ENCODE measurements around the gene APMAP. TPM values are rescaled to one million over a fixed set of nuclear protein-coding genes. Genes with fewer than 3 reads are reported as not detected.
"Not testable (repeated sequence)": the region's sequence is repeated elsewhere in the genome, so short reads cannot be mapped to it uniquely, and the experiment has no call there.

The APMAP gene
- total RNA-seq, 1 donor from 2014 or later = 180 TPM

DNA sequence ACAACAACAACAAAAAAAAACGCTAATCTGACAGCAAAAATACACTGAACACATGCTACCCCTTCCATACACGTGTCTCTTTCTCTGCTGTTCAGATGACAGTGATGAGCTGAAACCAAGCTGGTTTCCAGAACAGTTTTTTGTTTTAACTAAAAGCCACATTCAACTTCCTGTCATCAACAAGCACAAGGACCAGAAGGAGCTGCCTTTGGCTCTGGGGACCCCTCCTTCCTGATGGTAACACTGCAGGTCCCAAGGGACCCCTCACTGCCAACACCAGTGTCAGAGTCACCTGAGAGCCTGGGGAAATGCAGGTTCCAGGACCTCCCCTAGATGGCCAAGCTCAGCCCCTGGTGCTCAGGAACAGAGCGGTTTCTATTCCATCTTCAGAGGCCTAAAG lies 37.5 kb downstream of the APMAP start:
- DNase-seq (ENCODE audit: low spot score) (no peak), ATAC-seq (no peak)

DNA sequence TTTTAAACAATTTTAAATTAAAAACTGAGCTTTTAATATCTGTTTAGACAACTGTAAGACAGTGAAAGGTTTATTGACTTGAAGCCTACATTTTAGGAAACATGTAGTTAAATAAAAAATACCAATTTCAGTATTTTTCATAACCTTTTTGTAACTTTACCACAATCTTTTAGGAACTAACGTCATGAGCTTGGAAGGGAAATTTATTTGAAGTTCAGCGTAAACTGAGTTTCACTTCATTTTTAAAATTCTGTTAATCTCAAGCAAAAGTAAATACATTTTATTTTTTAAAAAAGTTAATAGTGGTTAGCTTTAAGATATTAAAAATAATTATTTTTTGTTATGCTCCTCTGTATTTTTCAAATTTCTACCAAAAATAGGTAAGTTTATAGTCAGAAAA lies 38.0 kb downstream of the APMAP start:
- ATAC-seq = no peak
- no peak for DNase-seq (ENCODE audit: low spot score)

DNA sequence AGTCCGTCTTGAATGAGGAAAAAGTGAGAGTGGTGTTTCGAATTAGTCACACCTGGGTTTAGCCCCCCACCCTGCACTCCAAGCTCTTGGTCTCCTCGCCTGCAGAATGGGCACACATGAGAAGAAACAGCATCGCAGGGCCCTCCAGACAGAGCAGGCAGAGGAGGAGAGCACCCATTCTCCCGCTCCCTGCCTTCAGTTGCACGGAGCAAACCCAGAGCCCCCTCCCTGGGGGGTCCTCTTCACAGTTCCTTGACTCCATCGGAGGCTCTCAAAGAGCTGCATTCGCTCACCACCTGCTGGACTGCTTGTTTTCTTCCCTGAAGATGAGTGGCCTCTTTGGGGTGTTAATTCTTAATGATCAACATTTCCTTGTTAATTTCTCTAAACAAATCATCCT lies 38.4 kb downstream of the APMAP start:
- DNase-seq (ENCODE audit: low spot score) (no peak), ATAC-seq (no peak)

DNA sequence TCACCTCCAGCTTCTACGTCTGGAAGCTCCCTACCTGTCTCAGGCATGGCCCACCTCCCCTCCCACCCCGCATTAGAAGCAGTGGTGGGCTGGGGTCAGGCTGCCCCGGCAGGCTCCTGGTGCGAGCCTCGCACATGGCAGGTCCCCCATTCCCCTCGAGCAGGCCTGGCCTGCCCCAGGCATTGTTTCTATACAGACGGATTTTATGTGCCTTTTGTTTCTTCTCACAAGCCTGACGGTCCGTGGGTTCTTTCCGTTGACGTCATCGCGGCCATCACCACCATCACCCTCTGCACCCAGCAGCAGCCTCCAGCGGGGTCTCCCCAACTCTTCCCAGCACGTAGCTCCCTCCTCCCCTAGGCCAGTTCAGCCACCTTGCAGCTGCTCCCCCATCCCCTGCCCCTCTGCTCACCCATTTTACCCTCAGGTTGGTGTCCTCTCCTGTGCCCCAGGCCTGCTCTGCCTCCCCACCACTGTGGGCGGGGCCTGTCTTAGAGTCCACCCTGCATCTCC lies 38.9 kb downstream of the APMAP start:
- DNase-seq (ENCODE audit: low spot score) = peak; percentile 48

DNA sequence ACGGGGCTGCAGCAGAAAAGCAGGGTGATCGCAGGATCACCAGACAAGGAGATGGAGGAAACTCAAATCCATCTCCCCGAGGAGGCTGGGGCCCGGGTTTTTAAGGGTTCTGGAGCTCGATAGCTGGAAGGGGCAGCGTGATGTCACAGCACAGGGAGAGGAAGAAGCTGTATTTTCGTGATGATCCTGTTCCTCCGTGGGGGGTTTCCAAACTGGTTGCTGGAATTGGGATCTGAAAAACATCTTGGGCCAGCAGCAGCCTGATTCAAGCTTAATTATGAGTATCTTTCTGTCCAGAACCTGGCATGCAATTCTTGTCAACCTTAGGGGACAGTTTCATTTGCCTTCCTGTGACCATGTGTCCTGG lies 39.4 kb downstream of the APMAP start:
- DNase-seq (ENCODE audit: low spot score) (no peak), ATAC-seq (no peak)

More for the DNA sequence above, 38.9 kb downstream of the APMAP start:
- no peak for ATAC-seq

DNA sequence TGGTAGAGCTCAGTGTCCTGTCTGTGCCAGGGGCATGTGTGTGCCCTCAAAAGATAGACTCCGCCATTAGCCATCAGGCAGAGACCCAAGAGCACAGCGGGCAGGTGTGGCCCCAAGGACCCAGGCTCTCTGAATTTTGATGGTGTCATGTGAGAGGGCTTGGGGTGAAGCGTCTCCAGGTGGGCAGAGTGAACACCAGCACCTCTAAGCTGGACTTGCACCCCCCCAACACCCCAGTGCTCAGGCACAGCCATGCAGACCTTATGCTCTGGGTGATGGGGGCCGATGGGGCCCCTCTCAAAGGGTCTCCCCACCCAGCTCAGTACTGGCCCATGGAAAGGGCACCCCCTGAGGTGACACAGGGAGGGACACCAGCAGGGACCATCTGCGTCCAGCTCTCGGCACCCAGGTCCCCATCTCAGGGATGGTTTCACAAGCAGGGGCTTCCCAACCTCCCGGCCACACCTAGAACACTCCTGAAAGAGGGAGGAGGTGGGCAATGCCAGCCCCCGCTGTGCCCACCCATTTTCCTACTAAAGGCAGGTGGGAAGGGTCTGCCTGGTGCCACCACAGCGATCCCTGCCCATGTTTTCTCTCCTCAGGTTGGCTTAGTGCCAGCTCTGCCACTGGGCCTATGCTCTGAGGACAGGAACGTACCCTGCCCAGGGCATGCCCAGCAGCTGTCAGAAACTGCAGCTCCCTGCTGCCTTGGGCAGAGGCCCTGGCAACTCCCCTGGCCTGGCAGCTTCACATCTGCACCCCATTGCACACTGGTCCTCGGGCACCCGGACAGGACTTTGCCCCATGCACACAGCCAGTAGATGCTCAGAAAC lies 40.0 kb downstream of the APMAP start:
- ATAC-seq = peak; percentile 79

DNA sequence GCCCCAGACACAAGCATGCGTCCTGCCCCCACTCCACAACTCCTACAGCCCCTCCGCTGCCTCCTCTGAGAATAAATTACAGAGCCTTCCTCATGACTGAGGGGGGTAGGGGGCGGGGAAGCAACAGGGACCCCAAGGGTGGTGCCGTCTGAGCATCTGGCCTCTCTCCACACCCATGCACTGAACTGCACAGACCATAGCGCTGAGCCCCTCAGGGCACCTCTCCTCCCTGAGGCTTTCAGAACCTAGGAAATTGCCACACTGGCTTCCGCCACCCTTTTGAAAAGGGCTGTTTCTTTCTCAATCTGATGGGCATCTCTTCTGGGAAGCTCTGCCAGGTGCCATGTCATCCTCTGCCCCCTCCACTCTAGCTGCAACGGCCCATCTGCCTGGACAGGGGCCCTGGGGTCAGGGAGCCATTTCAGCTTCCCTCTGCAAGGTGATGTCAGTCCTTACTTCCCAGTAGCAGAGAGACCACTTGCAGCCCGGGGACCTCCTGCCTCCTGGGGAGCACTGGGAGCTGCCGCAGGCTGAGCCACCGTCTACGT lies 40.9 kb downstream of the APMAP start:
- DNase-seq (ENCODE audit: low spot score) (peak; percentile 78), ATAC-seq (peak; percentile 52)

More for the DNA sequence above, 40.0 kb downstream of the APMAP start:
- peak; percentile 90 for DNase-seq (ENCODE audit: low spot score)

DNA sequence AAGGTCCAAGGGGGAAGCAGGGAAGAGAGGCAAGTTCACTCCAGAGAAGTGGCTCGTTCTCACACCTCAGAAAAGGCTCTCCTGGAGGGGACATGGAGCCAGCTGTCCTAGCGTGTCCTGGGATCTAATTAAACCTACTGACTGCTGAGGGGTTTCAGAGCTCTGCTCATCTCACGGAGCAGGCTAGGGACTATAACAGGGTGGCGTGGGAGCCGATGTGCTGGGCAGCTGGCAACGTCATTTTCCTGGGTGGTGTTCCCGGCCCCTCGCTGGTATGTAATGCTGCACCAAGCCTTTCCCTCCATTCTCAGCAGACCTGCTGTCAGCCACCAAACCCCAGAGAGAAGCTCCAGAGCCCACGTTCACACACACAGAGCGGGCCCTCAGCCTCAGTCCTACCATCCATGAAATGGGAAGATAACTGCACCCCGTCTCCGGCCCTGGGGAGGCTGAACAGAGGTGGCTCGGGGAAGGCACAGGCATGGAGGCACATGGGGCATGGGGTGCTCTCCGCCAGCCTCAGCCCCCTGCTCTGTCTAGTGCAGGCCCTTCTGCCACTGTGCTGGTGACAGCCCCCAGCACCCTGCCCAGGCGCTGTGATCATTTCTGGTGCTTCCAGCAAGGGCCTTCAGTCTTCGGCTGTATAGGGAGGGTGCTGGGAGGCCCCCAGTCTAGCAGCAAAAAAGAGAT lies 41.6 kb downstream of the APMAP start:
- no peak for ATAC-seq
- DNase-seq (ENCODE audit: low spot score) = peak; percentile 46

DNA sequence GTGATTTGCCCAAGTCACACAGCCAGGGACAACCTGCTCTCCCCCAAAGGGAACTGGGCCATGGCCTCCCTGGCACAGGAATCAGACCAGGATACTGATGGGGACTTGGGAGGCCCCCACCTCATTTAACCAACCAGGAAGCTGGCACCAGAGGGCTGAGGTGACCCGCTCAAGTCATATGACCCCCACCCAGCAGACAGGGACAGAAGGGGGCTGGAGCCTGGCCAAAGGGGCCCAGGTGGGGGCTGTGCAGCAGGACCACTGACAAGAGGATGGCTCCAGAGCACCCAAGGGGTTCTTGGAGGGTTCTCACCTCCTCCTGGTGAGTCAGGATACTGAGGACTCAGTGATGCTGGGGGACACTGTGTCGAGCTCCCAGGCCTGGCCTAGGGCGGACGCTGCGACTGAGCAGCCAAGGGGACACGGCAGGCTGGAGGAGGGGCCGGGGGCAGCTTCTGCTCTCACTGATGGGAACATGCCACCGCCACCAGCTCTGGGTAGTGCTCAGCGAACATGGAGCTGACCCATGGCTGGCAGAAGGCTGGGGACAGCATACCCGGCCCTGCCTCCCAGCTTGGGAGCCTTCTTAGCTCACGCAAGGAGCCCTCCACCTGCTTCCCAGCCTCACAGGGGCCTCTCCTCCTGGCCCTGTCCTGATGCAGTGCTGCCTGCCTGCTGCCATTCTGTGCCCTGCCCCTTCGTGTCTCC lies 42.3 kb downstream of the APMAP start:
- peak; percentile 47 for DNase-seq (ENCODE audit: low spot score)

DNA sequence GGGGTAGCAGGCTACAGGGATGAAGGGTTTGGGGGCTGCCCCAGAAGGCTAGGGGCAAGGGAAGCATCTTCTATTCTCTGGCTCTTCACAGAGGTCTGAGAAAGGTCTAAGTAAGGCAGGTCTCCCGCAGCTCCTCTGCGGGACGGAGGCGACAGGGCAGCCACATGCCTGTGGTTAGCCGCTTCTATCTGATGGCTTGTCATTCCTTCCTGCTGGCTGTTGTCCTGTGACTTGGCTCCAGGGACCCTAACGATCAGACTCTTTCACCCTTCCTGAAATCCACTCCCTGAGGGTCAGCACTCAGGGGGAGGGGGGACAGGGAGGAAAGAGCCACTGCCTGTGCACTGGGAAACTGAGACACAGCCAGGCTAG lies 42.8 kb downstream of the APMAP start:
- ATAC-seq = no peak

More for the DNA sequence above, 42.3 kb downstream of the APMAP start:
- no peak for ATAC-seq

DNA sequence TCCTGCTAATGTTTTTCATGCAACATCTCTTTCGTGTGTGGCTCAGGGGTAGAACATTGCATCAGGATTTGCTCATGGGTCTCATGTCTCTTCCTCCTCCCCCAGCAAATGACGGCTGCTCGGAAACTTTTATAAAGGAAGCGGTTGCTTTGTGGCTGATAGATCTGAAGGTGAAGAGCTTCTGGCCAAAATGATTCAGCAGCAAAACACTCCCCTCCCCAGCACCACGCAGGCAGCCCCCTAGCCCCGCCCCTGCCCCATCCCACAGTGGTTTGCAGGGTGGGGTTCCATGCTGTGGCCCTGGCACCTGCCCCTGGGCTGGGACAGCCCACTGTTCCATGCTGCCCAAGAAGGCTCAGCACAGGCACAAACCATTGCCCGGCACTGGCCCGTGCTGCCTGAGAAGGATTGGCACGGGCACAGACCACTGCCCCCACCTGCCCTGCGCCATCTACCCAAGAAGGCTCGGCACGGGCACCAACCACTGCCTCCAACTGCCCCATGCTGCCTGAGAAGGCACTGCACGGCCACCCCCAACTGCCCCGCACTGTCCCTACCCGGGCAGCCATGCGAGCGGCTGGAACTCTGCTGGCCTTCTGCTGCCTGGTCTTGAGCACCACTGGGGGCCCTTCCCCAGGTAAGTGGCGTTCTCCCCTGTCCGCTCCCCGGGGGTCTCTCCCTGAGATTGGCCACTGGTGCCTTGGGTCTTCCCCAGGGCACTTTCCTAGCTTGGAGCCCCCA lies 43.4 kb downstream of the APMAP start, which contains the start of gene CST7:
Gene CST7 (plus strand): TSS at position 331 of the 741 bp plus-strand sequence. CDS start 237 bp downstream, at position 568.
- DNase-seq (ENCODE audit: low spot score) = peak; percentile 50

More for the DNA sequence above, 42.8 kb downstream of the APMAP start:
- peak; percentile 43 for DNase-seq (ENCODE audit: low spot score)

DNA sequence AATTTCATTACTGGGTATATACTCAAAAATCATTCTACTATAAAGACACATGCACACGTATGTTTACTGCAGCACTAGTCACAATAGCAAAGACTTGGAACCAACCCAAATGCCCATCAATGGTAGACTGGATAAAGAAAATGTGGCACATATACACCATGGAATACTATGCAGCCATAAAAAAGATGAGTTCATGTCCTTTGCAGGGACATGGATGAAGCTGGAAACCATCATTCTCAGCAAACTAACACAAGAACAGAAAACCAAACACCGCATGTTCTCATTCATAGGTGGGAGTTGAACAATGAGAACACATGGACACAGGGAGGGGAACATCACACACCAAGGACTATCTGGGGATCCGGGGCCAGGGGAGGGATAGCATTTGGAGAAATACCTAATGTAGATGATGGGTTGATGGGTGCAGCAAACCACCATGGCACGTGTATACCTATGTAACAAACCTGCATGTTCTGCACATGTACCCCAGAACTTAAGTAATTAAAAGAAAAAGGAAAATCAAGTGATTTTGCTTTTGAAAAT lies 44.1 kb downstream of the APMAP start:
- ATAC-seq; DNase-seq (ENCODE audit: low spot score): not testable (repeated sequence)

More for the DNA sequence above, 43.4 kb downstream of the APMAP start, which contains the start of gene CST7:
- ATAC-seq = no peak

DNA sequence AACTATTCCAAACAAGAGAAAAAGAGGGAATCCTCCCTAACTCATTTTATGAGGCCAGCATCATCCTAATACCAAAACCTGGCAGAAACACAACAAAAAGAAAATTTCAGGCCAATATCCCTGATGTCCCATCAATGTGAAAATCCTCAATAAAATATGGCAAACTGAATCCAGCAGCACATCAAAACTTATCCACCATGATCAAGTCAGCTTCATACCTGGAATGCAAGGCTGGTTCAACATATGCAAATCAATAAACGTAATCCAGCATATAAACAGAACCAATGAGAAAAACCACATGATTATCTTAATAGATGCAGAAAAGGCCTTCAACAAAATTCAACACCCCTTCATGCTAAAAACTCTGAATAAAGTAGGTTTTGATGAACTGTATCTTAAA lies 46.2 kb downstream of the APMAP start:
- not testable (repeated sequence) for ATAC-seq; DNase-seq (ENCODE audit: low spot score)

DNA sequence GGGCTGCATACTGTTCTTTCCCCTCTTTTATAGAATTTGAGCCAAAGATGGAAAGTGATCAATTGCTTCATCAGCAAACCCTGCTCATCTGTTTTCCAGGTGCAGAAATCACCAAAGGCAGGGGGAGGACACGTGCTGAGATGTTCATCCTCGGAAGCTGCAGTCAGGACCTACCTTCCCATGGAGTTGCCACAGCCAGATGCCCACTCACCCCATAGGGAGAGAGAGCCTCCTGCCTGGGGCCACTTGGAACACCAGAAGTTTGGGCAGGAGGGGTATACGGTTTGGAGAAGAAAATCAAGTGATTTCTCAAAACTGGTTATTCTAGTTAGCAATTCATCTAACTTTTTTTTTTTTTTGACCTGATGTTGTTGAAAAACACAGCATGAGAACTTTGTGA lies 48.8 kb downstream of the APMAP start:
- ATAC-seq (no peak), DNase-seq (ENCODE audit: low spot score) (no peak)

DNA sequence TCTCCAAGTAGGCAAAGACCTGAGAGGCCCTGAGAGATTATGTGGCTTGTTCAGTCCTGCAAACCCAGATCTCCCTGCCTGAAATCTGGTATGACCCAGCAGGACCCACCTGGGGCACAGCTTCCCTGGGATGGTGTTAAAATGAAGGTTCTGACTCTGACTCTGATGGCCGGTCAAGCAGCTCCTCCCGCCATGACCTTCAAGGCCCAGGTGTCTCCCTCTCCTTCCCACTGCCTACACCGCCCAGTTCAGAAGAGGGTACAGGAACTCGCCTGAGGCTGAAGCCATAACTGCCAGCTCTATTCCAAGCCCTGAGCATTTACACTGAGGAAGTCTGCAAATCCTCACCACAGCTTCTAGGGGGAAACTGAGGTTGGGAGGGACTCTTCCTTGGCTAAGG lies 49.4 kb downstream of the APMAP start:
- DNase-seq (ENCODE audit: low spot score) (no peak), ATAC-seq (no peak)

DNA sequence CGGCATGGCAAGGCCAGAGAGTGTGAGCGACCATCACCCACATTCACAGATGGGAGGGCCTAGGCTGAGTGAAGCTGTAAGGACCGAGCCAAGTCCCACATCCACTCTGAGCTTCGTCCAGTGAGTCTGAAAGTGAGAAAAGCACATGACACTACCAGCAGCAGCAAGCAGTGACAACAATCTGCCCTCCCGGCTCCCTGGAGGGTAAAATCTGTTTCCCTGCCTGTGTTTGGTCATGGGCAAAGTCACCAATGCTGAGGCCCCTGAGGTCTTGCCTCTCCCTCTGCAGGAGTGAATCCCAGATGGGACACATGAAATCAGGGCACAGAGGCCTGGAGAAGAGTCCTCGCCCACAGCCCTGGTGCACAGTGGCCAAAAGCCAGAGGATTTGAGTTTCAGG lies 49.9 kb downstream of the APMAP start:
- ATAC-seq = no peak
- DNase-seq (ENCODE audit: low spot score) = no peak

DNA sequence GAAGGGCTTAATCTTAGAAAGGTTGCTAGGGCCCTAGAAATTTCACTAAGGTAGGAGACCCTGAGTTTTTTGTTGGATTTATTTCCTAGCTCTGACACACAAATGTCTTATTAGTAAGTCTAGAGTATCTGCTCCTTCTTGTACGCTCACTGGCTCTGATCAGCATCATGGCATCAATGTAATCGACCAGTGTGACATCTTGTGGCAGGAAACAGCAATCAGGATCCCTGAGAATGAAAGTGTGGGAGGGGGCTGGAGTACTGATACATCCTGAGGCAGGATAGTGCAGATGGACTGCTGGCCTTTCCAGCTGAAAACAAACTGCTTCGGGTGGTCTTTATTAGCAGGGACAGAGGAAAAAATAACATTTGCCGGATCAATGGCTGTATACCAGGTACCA lies 53.5 kb downstream of the APMAP start:
- ATAC-seq (no peak), DNase-seq (ENCODE audit: low spot score) (no peak)

DNA sequence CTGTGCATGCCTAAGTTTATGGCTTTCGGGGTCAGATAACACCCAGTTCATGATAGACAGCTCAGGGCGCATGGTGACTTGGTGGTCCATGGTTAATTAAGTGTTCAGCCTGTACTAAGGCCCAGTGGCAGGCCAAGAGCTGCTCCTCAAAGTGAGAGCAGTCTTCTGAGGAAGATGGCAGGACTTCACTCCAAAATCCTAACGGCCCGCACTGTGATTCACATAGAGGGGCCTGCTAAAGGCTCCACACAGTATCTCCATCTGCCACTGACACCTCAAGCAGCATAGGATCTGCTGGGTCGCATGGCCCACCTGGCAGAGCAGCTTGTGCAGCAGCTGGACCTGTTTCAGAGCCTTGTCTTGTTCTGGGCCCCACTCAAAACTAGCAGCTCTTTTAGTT lies 54.1 kb downstream of the APMAP start:
- no peak for DNase-seq (ENCODE audit: low spot score)
- ATAC-seq = no peak

DNA sequence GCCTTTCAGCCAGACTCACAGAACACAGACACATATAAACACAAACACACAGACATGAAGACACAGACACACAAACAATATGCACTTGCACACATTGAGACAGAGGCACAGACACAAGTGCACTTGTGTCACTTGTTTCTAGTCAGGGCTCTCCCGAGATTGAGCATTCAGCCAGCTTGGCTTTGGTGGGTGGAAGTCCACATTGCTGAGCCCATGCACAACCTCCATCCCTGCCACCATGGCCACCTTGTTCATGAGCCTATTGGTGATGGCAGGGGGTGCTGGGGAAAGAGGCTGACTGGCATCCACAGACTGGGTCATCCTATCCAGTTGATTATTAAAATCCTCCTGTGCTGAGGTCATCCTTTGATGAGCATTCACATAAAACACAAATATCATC lies 55.0 kb downstream of the APMAP start:
- DNase-seq (ENCODE audit: low spot score) (no peak), ATAC-seq (no peak)
